H1 (cell line): ENCODE measurements around the gene FKBP1B. TPM values are rescaled to one million over a fixed set of nuclear protein-coding genes. Genes with fewer than 3 reads are reported as not detected.
"Not testable (repeated sequence)": the region's sequence is repeated elsewhere in the genome, so short reads cannot be mapped to it uniquely, and the experiment has no call there.

ENCODE experiments used
- CTCF ChIA-PET: fragments of 300-600 bp; sonication (Branson Sonifier 250); formaldehyde crosslinking; loops from one replicate; lab custom pipeline; 2021; ENCODE audit not compliant: partially characterized antibody; lab: Charles Lee
- POLR2A ChIA-PET: fragments of 300-600 bp; sonication (Branson Sonifier 250); formaldehyde crosslinking; loops from one replicate; lab custom pipeline; 2021; ENCODE audit warnings: inconsistent platforms; ENCODE audit not compliant: partially characterized antibody; lab: Charles Lee
- DNase-seq, 2 experiments: peaks; one replicate each; pipeline versions ENCODE4 v3.0.0 to v3.0.0-alpha.2; 2010 to 2022; ENCODE audit warnings: low spot score in 2 of 2, low read depth in 1 of 2, mixed read lengths in 1 of 2
- FAIRE-seq: peaks from 2 replicates; lab custom pipeline; 2011; peaks lifted over from hg19 to GRCh38; lab: Jason Lieb, UNC
- H2AFZ ChIP-seq: 2 replicates; pipeline ENCODE4 v1.8.1; 2012; ENCODE audit warnings: low read length, inconsistent platforms
- H2AK5ac ChIP-seq: 2 replicates; pipeline ENCODE4 v1.6.1; 2013; ENCODE audit warnings: low read depth, low read length
- H2BK120ac ChIP-seq: replicated peaks from 2 replicates; pipeline ENCODE3; 2013; ENCODE audit warnings: low read depth, low read length, inconsistent platforms
- H2BK12ac ChIP-seq: 2 replicates; pipeline ENCODE4 v1.6.1; 2013; ENCODE audit warnings: low read depth, low read length
- H2BK15ac ChIP-seq: 2 replicates; pipeline ENCODE4 v1.6.1; 2013; ENCODE audit warnings: low read length
- H2BK20ac ChIP-seq: 2 replicates; pipeline ENCODE4 v1.6.1; 2013; ENCODE audit warnings: low read length
- H2BK5ac ChIP-seq: 2 replicates; pipeline ENCODE4 v1.6.1; 2013; ENCODE audit warnings: low read depth, low read length
- H3K14ac ChIP-seq: 2 replicates; pipeline ENCODE4 v1.6.1; 2013; ENCODE audit warnings: inconsistent platforms; ENCODE audit not compliant: insufficient read length
- H3K18ac ChIP-seq: 2 replicates; pipeline ENCODE4 v1.6.1; 2013; ENCODE audit warnings: low read length; ENCODE audit errors: extremely low read depth
- H3K23ac ChIP-seq: 2 replicates; pipeline ENCODE4 v1.6.1; 2013; ENCODE audit warnings: inconsistent platforms; ENCODE audit not compliant: insufficient read length
- H3K23me2 ChIP-seq: 2 replicates; pipeline ENCODE4 v1.6.1; 2013; ENCODE audit warnings: low read depth, low read length
- H3K27ac ChIP-seq: 2 replicates; pipeline ENCODE4 v1.6.1; 2011; ENCODE audit warnings: low read depth, low read length, inconsistent platforms
- H3K27me3 ChIP-seq, 4 experiments: replicated peaks in 1 of 4; 1 replicate in 1 of 4; 2 replicates in 3 of 4; pipeline versions ENCODE4 v1.6.1 to v1.8.1; 2011 to 2013; ENCODE audit warnings: low read length in 3 of 4, mild to moderate bottlenecking in 3 of 4, inconsistent platforms in 2 of 4, mixed read lengths in 2 of 4, moderate library complexity in 1 of 4; ENCODE audit not compliant: control insufficient read depth in 3 of 4, insufficient read depth in 3 of 4; ENCODE audit errors: extremely low read depth in 1 of 4
- H3K36me3 ChIP-seq, 4 experiments: 2 replicates each; pipeline versions ENCODE4 v1.6.1 to v1.8.1; 2011 to 2013; ENCODE audit warnings: mild to moderate bottlenecking in 4 of 4, low read length in 3 of 4, moderate library complexity in 2 of 4, control low read depth in 1 of 4, inconsistent platforms in 1 of 4; ENCODE audit not compliant: insufficient read depth in 4 of 4, control insufficient read depth in 2 of 4
- H3K4ac ChIP-seq: replicated peaks from 2 replicates; pipeline ENCODE3; 2013; ENCODE audit warnings: low read length, low read depth, mixed read lengths, inconsistent platforms; ENCODE audit not compliant: insufficient read length
- H3K4me1 ChIP-seq, 4 experiments: replicated peaks in 1 of 4; 1 replicate in 1 of 4; 2 replicates in 3 of 4; pipeline versions ENCODE4 v1.6.1 to v1.8.1; 2011 to 2013; ENCODE audit warnings: low read length in 3 of 4, inconsistent platforms in 2 of 4, mixed read lengths in 1 of 4; ENCODE audit not compliant: insufficient read depth in 4 of 4, control insufficient read depth in 3 of 4
- H3K4me2 ChIP-seq, 2 experiments: 2 replicates each; pipeline versions ENCODE4 v1.6.1 to v1.8.1; 2011 to 2013; ENCODE audit warnings: low read depth in 2 of 2, low read length in 2 of 2, control low read depth in 1 of 2, inconsistent platforms in 1 of 2, mild to moderate bottlenecking in 1 of 2; ENCODE audit not compliant: insufficient read depth in 1 of 2
- H3K4me3 ChIP-seq, 4 experiments: fragments of 200-600, 300-600 bp in 1 of 4; sonication (generic), shearing (Covaris generic), sonication (Bioruptor Twin) in 1 of 4; 2 replicates each; pipeline versions ENCODE4 v1.5.1 to v1.8.1; 2011 to 2016; ENCODE audit warnings: low read length in 4 of 4, low read depth in 3 of 4, control low read depth in 2 of 4, inconsistent platforms in 2 of 4, mild to moderate bottlenecking in 2 of 4, mixed read lengths in 1 of 4, moderate library complexity in 1 of 4; ENCODE audit not compliant: insufficient read depth in 2 of 4; ENCODE audit errors: extremely low read depth in 1 of 4
- H3K56ac ChIP-seq: replicated peaks from 2 replicates; pipeline ENCODE3; 2013; ENCODE audit warnings: low read depth, mild to moderate bottlenecking, mixed read lengths, low read length, inconsistent platforms; ENCODE audit not compliant: insufficient read length
- H3K79me1 ChIP-seq: 2 replicates; pipeline ENCODE4 v1.6.1; 2013; ENCODE audit warnings: low read depth, low read length, control low read depth
- H3K79me2 ChIP-seq, 2 experiments: 2 replicates each; pipeline versions ENCODE4 v1.6.1 to v1.8.1; 2012 to 2013; ENCODE audit warnings: low read length in 2 of 2, mild to moderate bottlenecking in 2 of 2, inconsistent platforms in 1 of 2; ENCODE audit not compliant: insufficient read depth in 2 of 2, control insufficient read depth in 1 of 2
- H3K9ac ChIP-seq, 4 experiments: replicated peaks in 1 of 4; 1 replicate in 1 of 4; 2 replicates in 3 of 4; pipeline versions ENCODE4 v1.6.1 to v1.8.1; 2011 to 2013; ENCODE audit warnings: low read depth in 3 of 4, low read length in 3 of 4, control low read depth in 2 of 4, mild to moderate bottlenecking in 2 of 4, moderate library complexity in 2 of 4, inconsistent platforms in 1 of 4; ENCODE audit errors: extremely low read depth in 1 of 4
- H3K9me3 ChIP-seq, 2 experiments: 2 replicates each; pipeline versions ENCODE4 v1.6.1 to v1.8.1; 2012 to 2013; ENCODE audit warnings: mild to moderate bottlenecking in 2 of 2, moderate library complexity in 2 of 2, control low read depth in 1 of 2, inconsistent platforms in 1 of 2, low read depth in 1 of 2, low read length in 1 of 2, mixed read lengths in 1 of 2; ENCODE audit not compliant: insufficient read depth in 2 of 2
- H4K20me1 ChIP-seq, 2 experiments: replicated peaks in 1 of 2; 2 replicates each; pipeline versions ENCODE3 to v1.8.1; 2011 to 2013; ENCODE audit warnings: inconsistent platforms in 2 of 2, low read length in 2 of 2, mild to moderate bottlenecking in 1 of 2; ENCODE audit not compliant: insufficient read depth in 2 of 2, control insufficient read depth in 1 of 2
- H4K5ac ChIP-seq: 2 replicates; pipeline ENCODE4 v1.6.1; 2013; ENCODE audit warnings: low read length, low read depth, mixed read lengths, inconsistent platforms; ENCODE audit not compliant: insufficient read length
- H4K8ac ChIP-seq: 2 replicates; pipeline ENCODE4 v1.8.0; 2013; ENCODE audit warnings: mild to moderate bottlenecking, moderate library complexity, low read length, inconsistent platforms; ENCODE audit not compliant: insufficient read depth; ENCODE audit errors: extremely low read depth
- H4K91ac ChIP-seq: replicated peaks from 2 replicates; pipeline ENCODE3; 2013; ENCODE audit warnings: low read length, mixed read lengths, inconsistent platforms; ENCODE audit not compliant: insufficient read length
- RBBP5 ChIP-seq: IDR thresholded peaks from 2 replicates; pipeline ENCODE4 v1.7.1; 2012; ENCODE audit warnings: low read depth, mild to moderate bottlenecking, inconsistent platforms, low read length, moderate library complexity, borderline replicate concordance
- TAF1 ChIP-seq: IDR thresholded peaks from 2 replicates; pipeline ENCODE4 v1.6.1; 2011; ENCODE audit warnings: mild to moderate bottlenecking, low read depth, low read length
- WGBS, 2 experiments: shearing (Covaris generic) in 1 of 2; methylation state at CpG; one replicate each; pipeline versions ENCODE4 v1.1.6 to v1.1.7; 2013 to 2015; ENCODE audit warnings: low lambda C conversion rate in 2 of 2, mixed read lengths in 2 of 2, inconsistent platforms in 1 of 2, low coverage in 1 of 2, missing lambda C conversion rate in 1 of 2; ENCODE audit not compliant: insufficient replicate concordance in 2 of 2, insufficient coverage in 1 of 2, insufficient read length in 1 of 2; ENCODE audit errors: extremely low coverage in 1 of 2, missing lambda C conversion rate in 1 of 2; 5-methylcytosine and 5-hydroxymethylcytosine counted together
- polyA plus RNA-seq, 7 experiments: library from polyadenylated mRNA; depleted of rRNA in 3 of 7; stranded (reverse) in 5 of 7; unstranded in 2 of 7; fragments of >200 nt in 5 of 7; fragments of 200-250 nt in 2 of 7; gene quantifications; 1 replicate in 5 of 7; 2 replicates in 1 of 7; 4 replicates in 1 of 7; pipeline versions ENCODE4 v1.2.1 to v1.2.3, GENCODE V29; 2011 to 2013; ENCODE audit warnings: missing spikeins in 2 of 7, mixed read lengths in 2 of 7
- total RNA-seq: library from RNA; stranded (reverse); fragmentation: NEBNext Ultra II Directional; extraction: Animal tissue kit (Norgen Biotek cat#: 25700); gene quantifications from 2 replicates; pipeline ENCODE4 v1.2.1, GENCODE V29; 2021

FKBP1B gene
- total and polyA plus RNA-seq, 2 of the 8 experiments (the other 6 are each of a cell fraction or from before 2014, with no cell fraction given), result 50.8 to 151 TPM

DNA sequence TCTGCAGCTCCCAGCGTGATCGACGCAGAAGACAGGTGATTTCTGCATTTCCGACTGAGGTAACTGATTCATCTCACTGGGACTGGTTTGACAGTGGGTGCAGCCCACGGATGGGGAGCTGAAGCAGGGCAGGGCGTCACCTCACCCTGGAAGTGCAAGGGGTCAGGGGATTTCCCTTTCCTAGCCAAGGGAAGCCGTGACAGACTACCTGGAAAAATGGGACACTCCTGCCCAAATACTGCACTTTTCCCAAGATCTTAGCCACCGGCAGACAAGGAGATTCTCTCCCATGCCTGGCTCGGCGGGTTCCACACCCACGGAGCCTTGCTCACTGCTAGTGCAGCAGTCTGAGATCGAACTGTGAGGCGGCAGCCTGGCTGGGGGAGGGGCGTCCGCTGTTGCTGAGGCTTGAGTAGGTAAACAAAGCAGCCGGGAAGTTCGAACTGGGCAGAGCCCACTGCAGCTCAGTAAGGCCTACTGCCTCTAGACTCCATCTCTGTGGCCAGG, 45.7 kb downstream of the FKBP1B start:
- H4K8ac ChIP-seq, H2BK20ac ChIP-seq, H3K56ac ChIP-seq, H3K23me2 ChIP-seq, H3K27me3 ChIP-seq, H3K4me1 ChIP-seq, H3K9ac ChIP-seq, H2BK120ac ChIP-seq, H3K14ac ChIP-seq, H2BK15ac ChIP-seq, H3K9me3 ChIP-seq, H4K91ac ChIP-seq, H3K27ac ChIP-seq, H4K5ac ChIP-seq, H3K18ac ChIP-seq, H3K23ac ChIP-seq, H3K4ac ChIP-seq, H3K79me1 ChIP-seq, H3K36me3 ChIP-seq, FAIRE-seq, H3K79me2 ChIP-seq, H4K20me1 ChIP-seq, H2AK5ac ChIP-seq: not testable (repeated sequence)
- peak overlapping the region in 1 of 4 experiments; percentile 41; a peak in 1 of 8 replicates for H3K4me3 ChIP-seq
- TF ChIP-seq TAF1 (0 out of 2 replicates have a peak, but pooled peaks have one; percentile 16), RBBP5 (0 out of 2 replicates have a peak, but pooled peaks have one; percentile 30)
- peak in 1 of 2 experiments; percentile 70 for DNase-seq
- peak overlapping the region; percentile 54 to 65 for H3K4me2 ChIP-seq
- CTCF ChIA-PET, result interaction anchor here (1.4 to 2.3 kb wide), 2 partner anchors 11 to 16 kb away, joined by 4 to 13 read pairs; partner anchors contain the start of gene TP53I3
- 0 out of 2 replicates have a peak overlapping the region, but pooled peaks have one; percentile 44 for H2BK5ac ChIP-seq
- WGBS, 2 experiments, result 44% methylated on average over 17 of the region's 17 CpGs; no CpG with 5 or more reads in 1 of the 2 experiments
- POLR2A ChIA-PET, result interaction anchor here (1.4 to 3.2 kb wide), 2 partner anchors 11 to 18 kb away, joined by 5 to 24 read pairs; partner anchors contain the start of gene TP53I3
- peak overlapping the region; percentile 97; the same call in 1 of the 2 replicates for H2AFZ ChIP-seq
- 0 out of 2 replicates have a peak overlapping the region, but pooled peaks have one; percentile 7 for H2BK12ac ChIP-seq
